Brain microvascular endothelial cell (primary cell): Measurements from ENCODE around the gene SLC35G4.

Experiments
- DNase-seq: peaks from one replicate; pipeline ENCODE4 v3.0.0-alpha.2; 2020
- H3K27ac ChIP-seq: fragments of 250-450 bp; sonication (Bioruptor Pico); 2 replicates; pipeline ENCODE4 v1.5.1; 2020; ENCODE audit warnings: mild to moderate bottlenecking, moderate library complexity
- H3K27me3 ChIP-seq: fragments of 250-450 bp; sonication (Bioruptor Pico); replicated peaks from 2 replicates; pipeline ENCODE4 v1.5.1; 2020; ENCODE audit warnings: mild to moderate bottlenecking
- H3K36me3 ChIP-seq: fragments of 250-450 bp; sonication (Bioruptor Pico); replicated peaks from 2 replicates; pipeline ENCODE4 v1.5.1; 2020; ENCODE audit warnings: mild to moderate bottlenecking
- H3K4me3 ChIP-seq: 2 replicates; pipeline ENCODE4 v1.5.1; 2011; ENCODE audit warnings: low read depth, mild to moderate bottlenecking, control low read depth, low read length, moderate library complexity
- CTCF ChIP-seq: IDR thresholded peaks from 2 replicates; pipeline ENCODE4 v1.5.1; 2011; ENCODE audit warnings: low read depth, mild to moderate bottlenecking, moderate library complexity, low read length, control low read depth, inconsistent platforms; ENCODE audit errors: missing control alignments
- in situ Hi-C: cut with HindIII; loops from 2 replicates; pipeline ENCODE4 v1.10.0; 2017; ENCODE audit warnings: low sequenced_read_pairs, low pct_ligation_motif_present

Gene SLC35G4

GRCh38 chr18:11579916-11580315 is 29.5 kb upstream of the SLC35G4 start:
- Histone ChIP-seq H3K27ac (no peak overlapping the region), H3K4me3 (no peak overlapping the region), H3K36me3 (no peaks in the 10 kb centered on the region), H3K27me3 (no peaks in the 10 kb centered on the region)
- in situ Hi-C loops: no loop called here
- no peak for DNase-seq
- TF ChIP-seq CTCF: no peak

GRCh38 chr18:11581286-11581685 is 28.1 kb upstream of the SLC35G4 start:
- DNase-seq: no peak
- no peak overlapping the region for H3K27ac ChIP-seq
- H3K4me3 ChIP-seq: no peak overlapping the region
- TF ChIP-seq CTCF: no peak
- in situ Hi-C loops: no loop called here
- no peaks in the 10 kb centered on the region for H3K27me3 ChIP-seq
- H3K36me3 ChIP-seq: no peaks in the 10 kb centered on the region

GRCh38 chr18:11585596-11585995 is 23.8 kb upstream of the SLC35G4 start:
- in situ Hi-C loops: no loop called here
- Histone ChIP-seq H3K27ac (no peak overlapping the region), H3K36me3 (no peaks in the 10 kb centered on the region), H3K27me3 (no peaks in the 10 kb centered on the region), H3K4me3 (no peak overlapping the region)
- no peak for DNase-seq
- TF ChIP-seq CTCF: no peak

- Histone ChIP-seq H3K4me3 (no peak overlapping the region), H3K27me3 (no peaks in the 10 kb centered on the region), H3K36me3 (no peaks in the 10 kb centered on the region), H3K27ac (no peak overlapping the region)
- in situ Hi-C loops: no loop called here
- DNase-seq: no peak
- no peak for TF ChIP-seq CTCF
These were observed 22.5 kb upstream of the SLC35G4 start for GRCh38 chr18:11586896-11587295.

- DNase-seq: no peak
- no peaks in the 10 kb centered on the region for H3K36me3 ChIP-seq
- no peak for TF ChIP-seq CTCF
- no peak overlapping the region for H3K27ac ChIP-seq
- H3K4me3 ChIP-seq: no peak overlapping the region
- H3K27me3 ChIP-seq: no peaks in the 10 kb centered on the region
- in situ Hi-C loops: no loop called here
These were observed 22.0 kb upstream of the SLC35G4 start for GRCh38 chr18:11587432-11587831.

- in situ Hi-C loops: no loop called here
- no peaks in the 10 kb centered on the region for H3K27me3 ChIP-seq
- H3K4me3 ChIP-seq: no peak overlapping the region
- TF ChIP-seq CTCF: no peak
- no peak for DNase-seq
- H3K36me3 ChIP-seq: no peaks in the 10 kb centered on the region
- no peak overlapping the region for H3K27ac ChIP-seq
These were observed 21.6 kb upstream of the SLC35G4 start for GRCh38 chr18:11587846-11588245.
